Esophagus muscularis mucosa (tissue), 4 donors: ENCODE results near the gene CEP192. TPM values are rescaled to one million over a fixed set of nuclear protein-coding genes. Genes with fewer than 3 reads are reported as not detected.

Experiments used
- DNase-seq: peaks from one replicate; pipeline ENCODE4 v3.0.0-alpha.2; 2017; ENCODE audit errors: extremely low spot score
- H3K27ac ChIP-seq, 4 donors: fragments of 200-600 bp; sonication (generic); replicated peaks in 1 of 4; 1 replicate in 3 of 4; 2 replicates in 1 of 4; pipeline ENCODE4 v1.5.1; 2016 to 2019; ENCODE audit warnings: mild to moderate bottlenecking in 1 of 4
- H3K27me3 ChIP-seq, 4 donors: fragments of 200-600 bp; sonication (generic); one replicate each; pipeline versions ENCODE4 v1.5.1 to v1.6.0; 2016 to 2019
- H3K36me3 ChIP-seq, 4 donors: fragments of 200-600 bp; sonication (generic); one replicate each; pipeline ENCODE4 v1.5.1; 2016 to 2019
- H3K4me1 ChIP-seq, 4 donors: fragments of 200-600 bp; sonication (generic); one replicate each; pipeline ENCODE4 v1.5.1; 2016 to 2019
- H3K4me3 ChIP-seq, 4 donors: fragments of 200-600 bp; sonication (generic); 1 replicate in 2 of 4; 2 replicates in 2 of 4; pipeline ENCODE4 v1.5.1; 2016 to 2019; ENCODE audit warnings: mild to moderate bottlenecking in 4 of 4, moderate library complexity in 1 of 4
- H3K9me3 ChIP-seq, 4 donors: fragments of 200-600 bp; sonication (generic); 1 replicate in 3 of 4; 2 replicates in 1 of 4; pipeline ENCODE4 v1.5.1; 2016 to 2019
- EP300 ChIP-seq: sonication (generic); formaldehyde crosslinking; IDR thresholded peaks from one replicate; pipeline ENCODE4 v1.6.1; 2017; ENCODE audit warnings: antibody characterized with exemption
- POLR2A ChIP-seq: fragments of 450-650 bp; IDR thresholded peaks from one replicate; pipeline ENCODE4 v1.6.1; 2017; ENCODE audit warnings: antibody characterized with exemption, moderate library complexity, mild to moderate bottlenecking, low read depth
- POLR2AphosphoS5 ChIP-seq, 2 donors: sonication (generic); formaldehyde crosslinking; IDR thresholded peaks; one replicate each; pipeline ENCODE4 v1.6.1; 2017; ENCODE audit warnings: antibody characterized with exemption in 2 of 2
- WGBS: methylation state at CpG from one replicate; pipeline ENCODE4 v1.1.5; 2018; 5-methylcytosine and 5-hydroxymethylcytosine counted together
- intact Hi-C: fragments of 100-400 bp; cut with DNase I; formaldehyde crosslinking; loops from one replicate; pipeline ENCODE4 v1.15.1; 2023
- total RNA-seq, 4 donors: library from RNA; depleted of rRNA; stranded (reverse); fragments of >200 nt; gene quantifications; one replicate each; pipeline versions ENCODE4 v1.1.0 to v1.2.1, GENCODE V29; 2016
- TF ChIP-seq, protein P1 (sequence below), 3 experiments: fragments of 200-600 bp in 2 of 3; fragments of 450-650 bp in 1 of 3; sonication (generic) in 2 of 3; IDR thresholded peaks; one replicate each; pipeline ENCODE4 v1.5.1; 2017 to 2019; ENCODE audit warnings: antibody characterized with exemption in 3 of 3, mild to moderate bottlenecking in 2 of 3, moderate library complexity in 1 of 3

Gene CEP192
- total RNA-seq, 4 donors from 2014 or later: 18.7 to 21.6 (median 19.6) TPM

DNA sequence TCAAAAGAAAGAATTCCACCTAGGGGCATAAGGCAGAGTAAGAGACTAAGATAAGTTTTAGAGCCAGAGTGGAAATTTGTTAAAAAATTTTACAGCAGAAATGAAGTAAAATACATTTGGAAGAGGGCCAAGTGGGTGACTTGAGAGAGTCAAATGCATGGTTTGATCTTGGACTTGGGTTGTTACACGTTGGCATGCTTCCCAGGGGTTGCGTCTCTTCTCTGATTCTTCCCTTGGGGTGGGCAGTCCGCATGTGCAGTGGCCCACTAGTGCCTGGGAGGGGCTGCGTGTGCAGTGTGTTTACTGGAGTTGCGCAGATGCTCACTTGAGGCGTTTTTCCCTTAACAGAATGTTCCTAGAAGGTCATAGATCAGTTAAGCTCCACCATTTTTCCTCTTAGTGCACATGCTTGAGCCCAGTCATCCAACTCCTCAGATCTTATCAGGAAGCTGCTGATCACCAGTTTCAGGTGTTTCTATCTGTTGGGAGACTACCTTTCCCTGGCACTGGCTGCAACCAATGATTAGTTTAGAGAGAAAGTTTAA lies 30.2 kb upstream of the CEP192 start:
- DNase-seq: no peak
- peaks cover 8 to 66% (median 46%) of the 10 kb centered on the region in 4 donors for H3K36me3 ChIP-seq
- H3K27ac ChIP-seq: no peak overlapping the region
- H3K9me3 ChIP-seq: no peaks in the 10 kb centered on the region
- H3K4me1 ChIP-seq: no peaks in the 10 kb centered on the region
- TF ChIP-seq POLR2AphosphoS5 (IDR thresholded peaks at IDR 0.05) (no peak), POLR2A (no peak), EP300 (no peak)
- TF ChIP-seq, protein P1, sequence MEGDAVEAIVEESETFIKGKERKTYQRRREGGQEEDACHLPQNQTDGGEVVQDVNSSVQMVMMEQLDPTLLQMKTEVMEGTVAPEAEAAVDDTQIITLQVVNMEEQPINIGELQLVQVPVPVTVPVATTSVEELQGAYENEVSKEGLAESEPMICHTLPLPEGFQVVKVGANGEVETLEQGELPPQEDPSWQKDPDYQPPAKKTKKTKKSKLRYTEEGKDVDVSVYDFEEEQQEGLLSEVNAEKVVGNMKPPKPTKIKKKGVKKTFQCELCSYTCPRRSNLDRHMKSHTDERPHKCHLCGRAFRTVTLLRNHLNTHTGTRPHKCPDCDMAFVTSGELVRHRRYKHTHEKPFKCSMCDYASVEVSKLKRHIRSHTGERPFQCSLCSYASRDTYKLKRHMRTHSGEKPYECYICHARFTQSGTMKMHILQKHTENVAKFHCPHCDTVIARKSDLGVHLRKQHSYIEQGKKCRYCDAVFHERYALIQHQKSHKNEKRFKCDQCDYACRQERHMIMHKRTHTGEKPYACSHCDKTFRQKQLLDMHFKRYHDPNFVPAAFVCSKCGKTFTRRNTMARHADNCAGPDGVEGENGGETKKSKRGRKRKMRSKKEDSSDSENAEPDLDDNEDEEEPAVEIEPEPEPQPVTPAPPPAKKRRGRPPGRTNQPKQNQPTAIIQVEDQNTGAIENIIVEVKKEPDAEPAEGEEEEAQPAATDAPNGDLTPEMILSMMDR (IDR thresholded peaks at IDR 0.05): no peak
- no peaks in the 10 kb centered on the region for H3K27me3 ChIP-seq
- H3K4me3 ChIP-seq: no peak overlapping the region
- WGBS: 78% methylated on average over 6 of the region's 6 CpGs
- intact Hi-C loops: no loop called here

GRCh38 chr18:12963069-12963468 lies 28.1 kb upstream of the CEP192 start:
- TF ChIP-seq POLR2A (no peak), EP300 (no peak), POLR2AphosphoS5 (IDR thresholded peaks at IDR 0.05) (no peak)
- TF ChIP-seq, protein P1 (IDR thresholded peaks at IDR 0.05): no peak
- 100% methylated on average over 1 of the region's 1 CpG for WGBS
- H3K4me3 ChIP-seq: no peak overlapping the region

DNA sequence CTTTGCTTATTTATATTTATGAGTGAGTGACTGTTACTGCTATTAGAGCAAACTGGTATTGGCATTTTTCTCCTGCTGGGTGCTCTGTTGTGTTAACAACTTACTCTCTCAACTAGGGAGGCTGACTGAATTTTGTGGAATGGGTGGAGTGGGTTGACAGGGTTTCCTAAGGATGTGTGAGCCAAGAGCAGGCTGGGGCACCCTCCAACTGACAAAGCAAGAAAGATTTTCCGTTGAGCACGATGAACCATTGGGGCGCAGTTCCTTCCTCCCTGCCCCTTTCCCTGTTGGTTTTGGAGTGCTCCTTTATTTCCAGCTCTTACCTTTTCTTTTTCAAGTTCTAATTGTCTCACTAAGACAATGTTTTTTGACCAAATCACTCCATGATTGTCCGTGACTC lies 23.0 kb upstream of the CEP192 start:
- Histone ChIP-seq H3K4me3 (no peak overlapping the region), H3K36me3 (peaks cover 7 to 74% (median 44%) of the 10 kb centered on the region in 4 donors), H3K27me3 (no peaks in the 10 kb centered on the region), H3K9me3 (no peaks in the 10 kb centered on the region), H3K4me1 (no peaks in the 10 kb centered on the region), H3K27ac (no peak overlapping the region)
- 90% methylated on average over 4 of the region's 4 CpGs for WGBS
- DNase-seq: no peak
- intact Hi-C loops: no loop called here
- TF ChIP-seq POLR2AphosphoS5 (IDR thresholded peaks at IDR 0.05): no peak
- no peak for TF ChIP-seq POLR2A
- TF ChIP-seq, protein P1 (IDR thresholded peaks at IDR 0.05): no peak
- no peak for TF ChIP-seq EP300

More at GRCh38 chr18:12963069-12963468, 28.1 kb upstream of the CEP192 start:
- intact Hi-C loops: no loop called here
- Histone ChIP-seq H3K27me3 (no peaks in the 10 kb centered on the region), H3K9me3 (no peaks in the 10 kb centered on the region), H3K27ac (no peak overlapping the region), H3K4me1 (no peaks in the 10 kb centered on the region), H3K36me3 (peaks cover 8 to 70% (median 38%) of the 10 kb centered on the region in 4 donors)
- DNase-seq: no peak

DNA sequence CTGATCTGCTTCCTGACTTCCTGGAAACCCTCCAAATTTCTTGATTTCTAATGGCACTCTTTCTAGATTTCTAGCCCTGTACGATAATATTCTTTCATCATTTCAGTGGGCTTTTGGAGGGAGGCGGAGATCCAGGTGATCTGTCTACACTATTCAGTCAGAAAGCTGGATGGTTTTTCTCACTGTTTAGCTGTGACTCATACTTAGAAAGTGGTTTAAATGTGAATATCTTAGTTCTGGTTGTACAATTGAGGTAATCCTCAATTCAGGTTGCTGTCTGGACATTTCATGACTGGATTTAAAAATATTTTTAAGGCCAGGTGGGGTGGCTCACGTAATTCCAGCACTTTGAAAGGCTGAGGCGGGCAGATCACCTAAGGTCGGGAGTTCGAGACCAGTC lies 22.5 kb upstream of the CEP192 start:
- 92% methylated on average over 6 of the region's 6 CpGs for WGBS

More for the DNA sequence above, 22.5 kb upstream of the CEP192 start:
- Histone ChIP-seq H3K36me3 (peaks cover 2 to 74% (median 43%) of the 10 kb centered on the region in 4 donors), H3K27me3 (no peaks in the 10 kb centered on the region), H3K9me3 (no peaks in the 10 kb centered on the region), H3K4me1 (no peaks in the 10 kb centered on the region), H3K4me3 (no peak overlapping the region), H3K27ac (no peak overlapping the region)
- TF ChIP-seq POLR2AphosphoS5 (IDR thresholded peaks at IDR 0.05) (no peak), EP300 (no peak), POLR2A (no peak)
- TF ChIP-seq, protein P1 (IDR thresholded peaks at IDR 0.05): no peak
- intact Hi-C loops: no loop called here
- DNase-seq: no peak
